Measurements from ENCODE around the gene RTKN. TPM values are rescaled to one million over a fixed set of nuclear protein-coding genes. Genes with fewer than 3 reads are reported as not detected.
"Not testable (repeated sequence)": the region's sequence is repeated elsewhere in the genome, so short reads cannot be mapped to it uniquely, and the experiment has no call there.

RTKN gene
- 6.7 TPM for total RNA-seq

- no peak for DNase-seq
Observed at GRCh38 chr2:74441690-74442482, at the start of gene RTKN. RTKN (minus strand) TSS chr2:74441937; CDS start chr2:74441816, 121 bp downstream.

GRCh38 chr2:74489906-74490305 lies 48.2 kb upstream of the RTKN start:
- DNase-seq, result no peak

- DNase-seq, result no peak
Observed at GRCh38 chr2:74488643-74489481, 47.1 kb upstream of the RTKN start.

GRCh38 chr2:74486141-74486540 lies 44.4 kb upstream of the RTKN start:
- no peak for DNase-seq

- not testable (repeated sequence) for DNase-seq
Observed at GRCh38 chr2:74483675-74484164, 42.0 kb upstream of the RTKN start.

- peak; percentile 92 for DNase-seq
Observed at GRCh38 chr2:74482801-74483674, 41.3 kb upstream of the RTKN start, which contains the start of the genes CCDC142 and TTC31. CCDC142 (minus strand) TSS chr2:74482998; CDS start chr2:74482837, 161 bp downstream. TTC31 (plus strand) TSS chr2:74483081; CDS start chr2:74483096, 15 bp downstream.

GRCh38 chr2:74481961-74482800 lies 40.4 kb upstream of the RTKN start:
- peak; percentile 81 for DNase-seq

GRCh38 chr2:74481431-74481830 lies 39.7 kb upstream of the RTKN start:
- no peak for DNase-seq

GRCh38 chr2:74474899-74475298 lies 33.2 kb upstream of the RTKN start:
- no peak for DNase-seq

GRCh38 chr2:74474481-74474880 lies 32.7 kb upstream of the RTKN start:
- no peak for DNase-seq

- no peak for DNase-seq
Observed at GRCh38 chr2:74472945-74473258, 31.2 kb upstream of the RTKN start.

GRCh38 chr2:74472086-74472944 lies 30.6 kb upstream of the RTKN start, which contains the start of gene MRPL53:
MRPL53 (minus strand) TSS chr2:74472680; CDS start chr2:74472660, 20 bp downstream.
- DNase-seq, result peak; percentile 91

- DNase-seq, result no peak
Observed at GRCh38 chr2:74471332-74472065, 29.8 kb upstream of the RTKN start.

GRCh38 chr2:74470742-74471141 lies 29.0 kb upstream of the RTKN start:
- not testable (repeated sequence) for DNase-seq

- DNase-seq, result no peak
Observed at GRCh38 chr2:74464406-74464805, 22.7 kb upstream of the RTKN start.

GRCh38 chr2:74462786-74463105 lies 21.0 kb upstream of the RTKN start:
- DNase-seq, result no peak

GRCh38 chr2:74462054-74462785 lies 20.5 kb upstream of the RTKN start:
- DNase-seq, result no peak

GRCh38 chr2:74461187-74462053 lies 19.7 kb upstream of the RTKN start:
- no peak for DNase-seq
